ENCODE data around the gene CCDC102B.
"Not testable (repeated sequence)": the region's sequence is repeated elsewhere in the genome, so short reads cannot be mapped to it uniquely, and the experiment has no call there.

CCDC102B gene

DNA sequence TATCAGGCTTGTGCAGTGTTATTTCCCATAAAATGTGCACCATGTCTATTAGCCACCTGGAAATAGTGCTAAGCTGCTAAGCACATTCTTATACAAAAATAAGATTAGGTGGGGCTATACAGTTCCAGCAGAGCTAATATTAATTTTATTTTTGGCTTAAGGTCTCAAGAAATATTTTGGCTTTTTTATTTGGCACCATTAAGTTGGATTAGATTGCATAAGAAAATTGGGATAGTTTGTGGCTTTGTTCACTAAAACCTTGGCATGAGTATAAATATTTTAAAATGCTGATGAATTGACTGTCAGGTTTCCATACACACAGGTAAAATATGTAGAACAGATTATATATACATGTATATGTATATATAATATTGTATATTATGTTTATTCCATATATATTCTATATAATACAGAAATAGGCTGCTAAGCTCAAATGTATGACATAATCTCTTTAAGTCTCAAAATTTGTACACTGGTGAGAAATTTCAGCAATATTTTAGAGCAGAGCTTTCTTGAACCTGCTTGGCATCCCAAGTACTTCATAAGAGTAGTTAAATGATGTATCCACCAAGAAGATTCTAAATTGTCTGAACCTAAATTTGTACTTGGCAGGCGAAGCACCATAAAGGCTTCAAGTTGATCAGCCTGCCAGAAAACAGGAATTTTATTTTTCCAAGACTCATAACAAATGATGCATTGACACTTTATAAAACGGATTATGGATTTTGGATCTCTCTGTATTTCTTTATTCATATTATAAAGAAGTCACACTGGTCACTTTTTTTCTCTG, 32.6 kb downstream of the CCDC102B start:
- no peak for DNase-seq

GRCh38 chr18:68833756-68834155, 35.9 kb downstream of the CCDC102B start:
- no peak for DNase-seq

- no peak for DNase-seq
Measured at GRCh38 chr18:68837665-68838451, 40.0 kb downstream of the CCDC102B start.

GRCh38 chr18:68839701-68840100, 41.8 kb downstream of the CCDC102B start:
- no peak for DNase-seq

- no peak for DNase-seq
Measured at GRCh38 chr18:68840554-68841263, 42.8 kb downstream of the CCDC102B start.

- no peak for DNase-seq
Measured at GRCh38 chr18:68841301-68841700, 43.4 kb downstream of the CCDC102B start.

- no peak for DNase-seq
Measured at GRCh38 chr18:68842951-68843350, 45.1 kb downstream of the CCDC102B start.

GRCh38 chr18:68843473-68844089, 45.7 kb downstream of the CCDC102B start:
- no peak for DNase-seq

DNA sequence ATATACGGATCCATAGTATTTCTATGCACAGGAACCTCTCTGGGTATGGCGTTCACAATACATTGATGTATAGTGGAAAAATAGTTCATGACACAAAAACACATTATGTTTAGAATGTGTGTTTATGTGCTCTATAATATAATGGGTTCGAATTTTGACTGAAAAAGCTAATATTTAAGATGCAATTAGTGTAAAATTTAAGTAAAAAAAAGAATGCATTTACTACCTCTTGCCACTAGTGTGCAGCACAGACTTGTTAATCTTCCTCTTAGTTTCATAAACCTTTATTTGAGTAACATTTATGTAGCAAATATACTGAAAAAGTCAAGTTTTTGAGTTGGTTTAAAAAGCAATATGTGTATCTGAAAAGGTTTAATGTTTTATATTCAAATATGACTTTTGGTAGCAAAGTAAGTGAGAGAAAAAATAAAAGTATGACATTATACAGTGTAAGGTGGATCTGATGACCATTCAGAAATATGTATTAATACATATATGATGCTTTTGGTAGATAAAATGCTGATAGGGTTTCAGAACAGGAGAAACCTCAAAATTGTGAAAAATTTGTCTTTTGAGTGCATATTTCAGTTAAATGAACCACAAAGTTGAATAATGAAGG, 49.4 kb downstream of the CCDC102B start:
- no peak for DNase-seq

DNA sequence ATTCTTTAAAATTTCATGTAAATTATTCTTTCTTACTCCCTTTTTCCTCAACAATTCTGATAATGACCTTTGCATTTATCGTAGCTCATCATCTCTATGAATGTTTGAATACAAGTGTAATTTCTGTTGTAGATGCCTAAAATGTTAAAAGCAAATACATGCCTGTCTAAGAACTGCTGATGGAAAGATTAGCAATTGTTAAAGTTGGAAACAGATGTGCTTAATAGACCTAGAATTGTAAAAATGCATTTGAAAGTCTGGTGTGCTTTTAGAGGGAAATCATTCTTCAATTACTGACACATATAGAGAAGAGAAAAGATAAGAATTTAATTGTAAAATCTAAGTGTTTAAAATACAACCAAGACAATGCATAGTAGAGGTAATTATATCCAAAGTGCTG, 50.4 kb downstream of the CCDC102B start:
- DNase-seq, result no peak

DNA sequence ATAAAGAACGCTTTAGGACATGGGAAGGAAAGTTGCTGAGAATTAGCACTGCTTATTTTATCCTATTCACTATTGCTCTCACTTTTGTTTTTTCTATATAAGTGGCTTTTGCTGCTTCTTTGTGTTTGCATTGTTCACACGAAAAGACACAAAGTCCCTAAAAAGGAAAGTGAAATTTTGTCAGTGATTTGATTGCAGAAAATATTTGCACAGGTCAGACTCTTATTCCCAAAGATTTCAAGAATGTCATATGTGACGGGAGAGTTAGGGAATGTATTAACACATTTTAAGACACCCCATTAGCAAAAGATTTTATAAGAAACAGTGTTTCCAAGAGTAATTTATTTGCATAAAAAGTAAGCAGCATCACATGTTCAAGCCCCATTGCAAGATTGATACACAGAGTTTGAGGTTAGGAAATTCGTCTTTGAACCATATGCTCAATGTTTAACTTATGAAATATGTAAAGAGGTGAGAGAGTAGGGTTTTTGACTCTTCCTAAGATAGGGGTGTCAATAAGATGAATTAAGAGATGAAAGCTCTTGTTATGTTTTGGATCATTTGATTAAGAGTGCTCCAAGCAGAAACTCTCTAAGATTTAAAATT, 57.0 kb downstream of the CCDC102B start:
- DNase-seq, result no peak

DNA sequence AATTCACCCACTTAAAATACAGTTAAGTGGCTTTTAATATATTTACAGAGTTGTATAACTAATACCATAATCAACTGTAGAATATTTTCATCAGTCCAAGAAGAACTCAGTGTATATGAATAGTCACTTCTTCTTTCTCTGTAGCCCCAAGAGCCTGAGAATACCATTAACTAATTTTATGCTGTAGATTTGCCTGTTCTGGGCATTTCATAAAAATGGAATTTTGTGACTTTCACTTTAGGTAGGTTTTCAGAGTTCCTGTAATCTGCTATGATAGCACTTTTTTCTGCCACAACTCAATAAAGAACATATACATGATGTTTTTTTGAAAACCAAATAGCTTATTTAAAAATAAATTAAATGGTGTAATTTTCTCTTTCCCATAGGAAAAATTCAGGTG, 57.6 kb downstream of the CCDC102B start:
- no peak for DNase-seq

DNA sequence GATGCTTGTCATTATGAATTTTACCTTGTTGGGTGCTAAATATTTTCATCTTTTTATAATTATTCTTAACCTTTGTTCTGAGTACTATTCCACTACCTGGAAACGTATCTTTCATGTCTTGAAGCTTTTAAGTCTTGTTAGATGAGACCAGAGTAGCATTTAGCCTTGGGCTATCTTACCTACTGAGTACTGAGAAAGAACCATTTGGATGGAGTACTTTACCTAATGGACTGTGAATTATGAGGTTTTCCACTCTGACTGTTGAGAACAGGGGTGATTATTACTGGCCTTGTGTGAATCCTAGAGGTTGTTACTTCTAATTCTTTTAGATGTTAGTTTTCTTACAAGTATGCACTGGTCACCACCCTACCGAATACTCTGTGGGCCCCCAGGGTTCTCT, 63.5 kb downstream of the CCDC102B start:
- DNase-seq, result no peak

GRCh38 chr18:68865021-68865420, 67.1 kb downstream of the CCDC102B start:
- no peak for DNase-seq

GRCh38 chr18:68865503-68865902, 67.6 kb downstream of the CCDC102B start:
- DNase-seq, result no peak

- no peak for DNase-seq
Measured at GRCh38 chr18:68873003-68873402, 75.1 kb downstream of the CCDC102B start.

DNA sequence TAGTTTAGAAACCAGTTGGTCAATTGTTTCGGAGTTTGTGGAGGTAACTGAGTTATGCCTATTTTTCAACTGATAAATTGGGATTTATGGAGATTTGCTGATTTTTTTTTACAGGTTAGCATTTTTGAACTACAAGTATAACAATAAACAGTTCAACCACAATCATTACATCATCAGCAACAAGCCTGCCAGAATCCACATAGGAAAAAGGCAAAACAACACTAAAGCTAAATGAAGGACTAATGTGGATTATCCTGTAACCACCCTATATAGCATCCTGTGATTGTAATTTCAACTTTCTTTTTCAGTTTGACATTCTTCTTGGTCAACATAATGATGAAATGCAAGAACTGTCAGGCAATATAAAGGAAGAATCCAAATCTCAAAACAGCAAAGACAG, 76.5 kb downstream of the CCDC102B start:
- DNase-seq, result no peak

GRCh38 chr18:68879947-68880346, 82.1 kb downstream of the CCDC102B start:
- DNase-seq, result not testable (repeated sequence)

DNA sequence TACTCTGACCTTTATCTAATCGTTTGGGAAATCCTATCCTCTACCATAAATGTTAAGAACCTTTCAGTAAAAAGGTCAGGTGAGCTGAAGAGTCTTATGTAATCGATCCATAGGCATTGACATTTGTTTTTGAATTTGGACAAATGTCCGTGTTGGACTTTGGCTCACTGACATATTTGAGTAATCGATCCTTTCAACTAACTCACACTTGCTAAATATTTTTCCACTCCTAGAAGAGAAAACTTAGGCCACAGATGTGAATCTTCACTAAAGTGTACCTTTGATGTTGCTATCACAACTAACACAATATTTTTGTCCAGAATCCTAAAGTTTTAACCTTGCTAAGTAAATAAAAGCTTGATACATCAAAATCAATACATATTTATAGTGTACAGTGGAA, 89.5 kb downstream of the CCDC102B start:
- DNase-seq, result no peak

- DNase-seq, result no peak
Measured at GRCh38 chr18:68893354-68893753, 95.5 kb downstream of the CCDC102B start.

- DNase-seq, result no peak
Measured at GRCh38 chr18:68897286-68897685, 99.4 kb downstream of the CCDC102B start.

DNA sequence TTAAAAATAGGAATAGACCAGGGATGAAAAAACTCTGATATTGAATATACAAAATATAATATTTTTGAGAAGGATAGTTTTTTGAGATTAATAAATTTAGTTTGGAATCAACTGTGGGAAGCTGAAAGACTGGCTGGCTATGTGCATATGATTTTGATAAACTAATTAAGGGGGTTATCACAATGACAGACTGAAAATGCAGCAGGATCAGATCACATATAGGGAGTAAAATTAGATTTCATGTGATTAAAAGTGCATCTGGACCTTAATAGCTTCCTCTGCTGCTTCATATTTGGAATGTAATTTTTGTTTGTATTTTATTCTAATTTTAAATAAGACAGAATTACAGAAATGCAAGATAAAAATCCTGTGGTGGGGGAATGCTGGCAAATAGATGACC, 111.7 kb downstream of the CCDC102B start:
- DNase-seq, result no peak
